GM12878 (cell line): ENCODE results near the gene RPS16. TPM values are rescaled to one million over a fixed set of nuclear protein-coding genes. Genes with fewer than 3 reads are reported as not detected.

Experiments used
- ATAC-seq: fragments of 200-7000 bp; cut with Tn5 transposase; 3 replicates; pipeline ENCODE4 v1.9.1; 2020; ENCODE audit warnings: mild to moderate bottlenecking, moderate library complexity
- BruUV-seq: library from RNA; stranded (reverse); fragments of 400-500 nt; replicated peaks from 2 replicates; lab custom pipeline; 2021; lab: Mats Ljungman, UMichigan
- CTCF ChIA-PET: fragments of 300-600 bp; sonication (Branson Sonifier 250); formaldehyde crosslinking; extraction: SDS; loops from one replicate; lab custom pipeline; 2021; ENCODE audit warnings: inconsistent platforms; lab: Yijun Ruan, JAX
- POLR2A ChIA-PET: fragments of 350-600 bp; formaldehyde crosslinking; extraction: SDS; loops from one replicate; lab custom pipeline; 2021; ENCODE audit warnings: inconsistent platforms; lab: Charles Lee
- RAD21 ChIA-PET: fragments of 300-600 bp; sonication (Branson Sonifier 250); formaldehyde crosslinking; loops from one replicate; lab custom pipeline; 2023; ENCODE audit warnings: antibody characterized with exemption; ENCODE audit not compliant: unreplicated experiment; lab: Charles Lee
- SMC1A ChIA-PET: fragments of 300-600 bp; sonication (Branson Sonifier 250); formaldehyde crosslinking; loops from one replicate; lab custom pipeline; 2023; ENCODE audit not compliant: unreplicated experiment, uncharacterized antibody; lab: Charles Lee
- DNase-seq: peaks from one replicate; pipeline ENCODE4 v3.0.0-alpha.2; 2011; ENCODE audit warnings: low read depth, low spot score
- FAIRE-seq: peaks from 3 replicates; lab custom pipeline; 2011; peaks lifted over from hg19 to GRCh38; lab: Jason Lieb, UNC
- H2AFZ ChIP-seq: 2 replicates; pipeline ENCODE4 v1.6.0; 2011; ENCODE audit warnings: low read depth, low read length, control low read depth; ENCODE audit not compliant: control insufficient read depth
- H3K27ac ChIP-seq: 2 replicates; pipeline ENCODE4 v1.5.1; 2011; ENCODE audit warnings: control low read depth; ENCODE audit not compliant: control insufficient read depth, insufficient read depth
- H3K27me3 ChIP-seq, 2 experiments: replicated peaks in 1 of 2; 2 replicates each; pipeline versions ENCODE4 v1.6.0 to v1.6.1; 2011; ENCODE audit warnings: low read length in 1 of 2; ENCODE audit not compliant: control insufficient read depth in 2 of 2, insufficient read depth in 2 of 2
- H3K36me3 ChIP-seq, 2 experiments: 2 replicates each; pipeline ENCODE4 v1.5.1; 2011; ENCODE audit warnings: low read length in 1 of 2; ENCODE audit not compliant: control insufficient read depth in 2 of 2, insufficient read depth in 2 of 2
- H3K4me1 ChIP-seq: 2 replicates; pipeline ENCODE4 v1.6.1; 2011; ENCODE audit warnings: mild to moderate bottlenecking, low read length, moderate library complexity, mixed read lengths; ENCODE audit not compliant: control insufficient read depth, insufficient read depth
- H3K4me2 ChIP-seq: 2 replicates; pipeline ENCODE4 v1.6.0; 2011; ENCODE audit warnings: control low read depth; ENCODE audit not compliant: control insufficient read depth, insufficient read depth
- H3K4me3 ChIP-seq: fragments of 200-600 bp; sonication (generic); 2 replicates; pipeline ENCODE4 v1.5.1; 2016
- H3K79me2 ChIP-seq: 2 replicates; pipeline ENCODE4 v1.6.0; 2011; ENCODE audit warnings: low read length; ENCODE audit not compliant: control insufficient read depth, insufficient read depth
- H3K9ac ChIP-seq: 2 replicates; pipeline ENCODE4 v1.8.0; 2011; ENCODE audit warnings: low read length, control low read depth, mixed read lengths; ENCODE audit not compliant: control insufficient read depth, insufficient read depth
- H3K9me3 ChIP-seq: replicated peaks from 3 replicates; pipeline ENCODE4 v1.5.1; 2011; ENCODE audit warnings: mild to moderate bottlenecking, low read length; ENCODE audit not compliant: control insufficient read depth, insufficient read depth
- H4K20me1 ChIP-seq: 2 replicates; pipeline ENCODE4 v1.6.0; 2011; ENCODE audit not compliant: control insufficient read depth, insufficient read depth
- ATF2 ChIP-seq: IDR thresholded peaks from 2 replicates; pipeline ENCODE4 v1.6.1; 2012; ENCODE audit warnings: low read length, inconsistent platforms
- ATF3 ChIP-seq: IDR thresholded peaks from 2 replicates; pipeline ENCODE4 v1.6.1; 2011; ENCODE audit warnings: low read depth, mild to moderate bottlenecking, low read length, moderate library complexity, borderline replicate concordance; ENCODE audit errors: extremely low read depth
- E4F1 ChIP-seq: fragments of 450-650 bp; IDR thresholded peaks from 2 replicates; pipeline ENCODE4 v1.6.1; 2018; ENCODE audit warnings: borderline replicate concordance, mild to moderate bottlenecking; ENCODE audit not compliant: partially characterized antibody
- EZH2 ChIP-seq: IDR thresholded peaks from 2 replicates; pipeline ENCODE4 v1.6.1; 2012; ENCODE audit warnings: low read depth, mild to moderate bottlenecking, control low read depth, inconsistent platforms, low read length, borderline replicate concordance; ENCODE audit not compliant: control insufficient read depth
- LARP7 ChIP-seq: fragments of 450-650 bp; IDR thresholded peaks from 2 replicates; pipeline ENCODE4 v1.6.1; 2017; ENCODE audit warnings: mild to moderate bottlenecking
- MYB ChIP-seq: fragments of 150-350 bp; IDR thresholded peaks from 2 replicates; pipeline ENCODE4 v1.6.1; 2014; ENCODE audit warnings: mild to moderate bottlenecking, low read depth, low read length, borderline replicate concordance
- PAX5 ChIP-seq: IDR thresholded peaks from 2 replicates; pipeline ENCODE4 v1.6.1; 2011; ENCODE audit warnings: low read depth, low read length, borderline replicate concordance
- SMAD1 ChIP-seq: fragments of 450-650 bp; IDR thresholded peaks from 2 replicates; pipeline ENCODE4 v1.6.1; 2018; ENCODE audit warnings: mild to moderate bottlenecking, low read depth; ENCODE audit not compliant: partially characterized antibody
- SMAD5 ChIP-seq: IDR thresholded peaks from 2 replicates; pipeline ENCODE4 v1.6.1; 2016; ENCODE audit warnings: antibody characterized with exemption, low read depth
- SREBF1 ChIP-seq: IDR thresholded peaks from 2 replicates; pipeline ENCODE4 v1.6.1; 2012; ENCODE audit warnings: mild to moderate bottlenecking, low read length
- TCF3 ChIP-seq: IDR thresholded peaks from 2 replicates; pipeline ENCODE4 v1.6.1; 2012; ENCODE audit warnings: low read depth, mild to moderate bottlenecking, low read length, borderline replicate concordance; ENCODE audit not compliant: insufficient read depth
- ZNF24 ChIP-seq: fragments of 450-650 bp; IDR thresholded peaks from 2 replicates; pipeline ENCODE4 v1.6.1; 2017; ENCODE audit warnings: antibody characterized with exemption, mild to moderate bottlenecking
- WGBS: methylation state at CpG from one replicate; pipeline ENCODE4 v1.1.6; 2016; ENCODE audit warnings: low lambda C conversion rate; ENCODE audit not compliant: insufficient replicate concordance, insufficient coverage; ENCODE audit errors: missing lambda C conversion rate; 5-methylcytosine and 5-hydroxymethylcytosine counted together
- in situ Hi-C: fragments of 300-500 bp; cut with MboI; formaldehyde crosslinking; loops from 9 replicates; pipeline ENCODE4 v1.14.3; 2018; ENCODE audit warnings: mixed read lengths
- intact Hi-C: fragments of 100-400 bp; cut with micrococcal nuclease; formaldehyde crosslinking; loops from one replicate; pipeline ENCODE4 v1.14.2; 2022; ENCODE audit not compliant: unreplicated experiment
- polyA plus RNA-seq, 11 experiments: library from polyadenylated mRNA; depleted of rRNA in 4 of 11; unstranded in 6 of 11; stranded (reverse) in 5 of 11; fragments of >200 nt; fragmentation: Nextera tagmentation in 4 of 11; fragmentation: Illumina TruSeq in 1 of 11; extraction: Ambion mirVana in 4 of 11; extraction: Trizol in 1 of 11; gene quantifications; 1 replicate in 1 of 11; 2 replicates in 10 of 11; pipeline versions ENCODE4 v1.2.1 to v1.2.3, GENCODE V29; 2011 to 2016; ENCODE audit warnings: inconsistent platforms in 2 of 11, missing spikeins in 2 of 11, low read depth in 1 of 11
- total RNA-seq, 4 experiments: library from RNA; depleted of rRNA in 3 of 4; stranded (reverse); fragments of >200 nt in 3 of 4; fragmentation: Illumina TruSeq in 1 of 4; extraction: Trizol in 1 of 4; gene quantifications; 2 replicates each; pipeline versions ENCODE4 v1.2.1 to v1.2.3, GENCODE V29; 2013 to 2021
- TF ChIP-seq, protein P1 (sequence below): fragments of 150-350 bp; IDR thresholded peaks from 2 replicates; pipeline ENCODE4 v1.6.1; 2016; ENCODE audit warnings: low read depth, low read length

Gene RPS16
- total and polyA plus RNA-seq, 10 of the 15 experiments (the other 5 are each of a cell fraction or from before 2014, with no cell fraction given), result 148 to 4,810 (median 2,343) TPM

- Histone ChIP-seq H3K4me3 (peak within 1 kb of the TSS; percentile 98), H3K79me2 (peaks cover 57% of the 10 kb centered on the region), H3K9ac (peak within 1 kb of the TSS; percentile 99), H3K4me1 (peaks cover 15% of the 10 kb centered on the region), H3K4me2 (peak within 1 kb of the TSS; percentile 77), H4K20me1 (no peaks in the 10 kb centered on the region), H2AFZ (peak within 1 kb of the TSS; percentile 59), H3K36me3 (peaks cover 2 to 6% of the 10 kb centered on the region in 2 experiments; a peak in 2 of 4 replicates), H3K27me3 (no peaks in the 10 kb centered on the region), H3K27ac (peak within 1 kb of the TSS; percentile 100), H3K9me3 (no peaks in the 10 kb centered on the region)
- BruUV-seq, result no TSS peak
- CTCF ChIA-PET, result interaction anchor here (0.6 to 2.3 kb wide), 23 partner anchors 8 to 424 kb away, joined by 3 to 218 read pairs (median 5); partner anchors contain the start of genes DLL3, EID2B, GMFG and MED29
- peak; percentile 59 for ATAC-seq
- WGBS, result 1% methylated on average over 50 of the region's 60 CpGs
- POLR2A ChIA-PET, result interaction anchor here (1.0 to 2.3 kb wide), 7 partner anchors 9 to 65 kb away, joined by 4 to 40 read pairs (median 7); partner anchors contain the start of genes MED29, PAF1 and RPS16
- intact Hi-C loops, result loop anchor here (1.0 to 10.0 kb wide), 9 partner anchors 11 to 380 kb away; partner anchors contain the start of genes EID2B, FBXO27, PAK4 and SAMD4B
- SMC1A ChIA-PET, result interaction anchor here (0.6 to 2.3 kb wide), 12 partner anchors 13 to 355 kb away, joined by 3 to 146 read pairs (median 4); partner anchors contain the start of genes EID2B, MED29, PAF1 and RPS16
- RAD21 ChIA-PET, result interaction anchor here (0.6 to 2.3 kb wide), 15 partner anchors 13 to 290 kb away, joined by 3 to 159 read pairs (median 5); partner anchors contain the start of genes EID2B, GMFG, MED29 and PAF1
- in situ Hi-C loops, result loop anchor here (5.0 kb wide), 1 partner anchor 290 kb away; no protein-coding TSS in a partner anchor
- FAIRE-seq, result peak; percentile 27
- DNase-seq, result peak; percentile 99
- TF ChIP-seq E4F1 (peak; percentile 74), SREBF1 (peak; percentile 40; the same call in 1 of the 2 replicates), PAX5 (0 out of 2 replicates have a peak, but pooled peaks have one; percentile 21), MYB (peak; percentile 61; the same call in 1 of the 2 replicates), LARP7 (peak; percentile 98), ZNF24 (peak; percentile 98), TCF3 (peak; percentile 86; the same call in 1 of the 2 replicates), EZH2 (no peak), ATF2 (no peak), ATF3 (peak; percentile 30; the same call in 1 of the 2 replicates), SMAD5 (no peak), SMAD1 (no peak)
- TF ChIP-seq, protein P1, sequence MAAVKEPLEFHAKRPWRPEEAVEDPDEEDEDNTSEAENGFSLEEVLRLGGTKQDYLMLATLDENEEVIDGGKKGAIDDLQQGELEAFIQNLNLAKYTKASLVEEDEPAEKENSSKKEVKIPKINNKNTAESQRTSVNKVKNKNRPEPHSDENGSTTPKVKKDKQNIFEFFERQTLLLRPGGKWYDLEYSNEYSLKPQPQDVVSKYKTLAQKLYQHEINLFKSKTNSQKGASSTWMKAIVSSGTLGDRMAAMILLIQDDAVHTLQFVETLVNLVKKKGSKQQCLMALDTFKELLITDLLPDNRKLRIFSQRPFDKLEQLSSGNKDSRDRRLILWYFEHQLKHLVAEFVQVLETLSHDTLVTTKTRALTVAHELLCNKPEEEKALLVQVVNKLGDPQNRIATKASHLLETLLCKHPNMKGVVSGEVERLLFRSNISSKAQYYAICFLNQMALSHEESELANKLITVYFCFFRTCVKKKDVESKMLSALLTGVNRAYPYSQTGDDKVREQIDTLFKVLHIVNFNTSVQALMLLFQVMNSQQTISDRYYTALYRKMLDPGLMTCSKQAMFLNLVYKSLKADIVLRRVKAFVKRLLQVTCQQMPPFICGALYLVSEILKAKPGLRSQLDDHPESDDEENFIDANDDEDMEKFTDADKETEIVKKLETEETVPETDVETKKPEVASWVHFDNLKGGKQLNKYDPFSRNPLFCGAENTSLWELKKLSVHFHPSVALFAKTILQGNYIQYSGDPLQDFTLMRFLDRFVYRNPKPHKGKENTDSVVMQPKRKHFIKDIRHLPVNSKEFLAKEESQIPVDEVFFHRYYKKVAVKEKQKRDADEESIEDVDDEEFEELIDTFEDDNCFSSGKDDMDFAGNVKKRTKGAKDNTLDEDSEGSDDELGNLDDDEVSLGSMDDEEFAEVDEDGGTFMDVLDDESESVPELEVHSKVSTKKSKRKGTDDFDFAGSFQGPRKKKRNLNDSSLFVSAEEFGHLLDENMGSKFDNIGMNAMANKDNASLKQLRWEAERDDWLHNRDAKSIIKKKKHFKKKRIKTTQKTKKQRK, result 0 out of 2 replicates have a peak, but pooled peaks have one; percentile 34
These were observed 23.5 kb downstream of the RPS16 start, which contains the start of gene PLEKHG2 for GRCh38 chr19:39412100-39412866. Gene PLEKHG2, plus strand, starts transcription at chr19:39412669. Its CDS starts 1,418 bp downstream, at chr19:39414087.
